NCI-H526 treated with DMSO at 0.1 percent for 48 hours (cell line): ENCODE data around the gene SULT6B1.
"Not testable (repeated sequence)": the region's sequence is repeated elsewhere in the genome, so short reads cannot be mapped to it uniquely, and the experiment has no call there.

Experiments
- DNase-seq: peaks from one replicate; lab custom pipeline; 2025; lab: John Stamatoyannopoulos, UW

The SULT6B1 gene

DNA sequence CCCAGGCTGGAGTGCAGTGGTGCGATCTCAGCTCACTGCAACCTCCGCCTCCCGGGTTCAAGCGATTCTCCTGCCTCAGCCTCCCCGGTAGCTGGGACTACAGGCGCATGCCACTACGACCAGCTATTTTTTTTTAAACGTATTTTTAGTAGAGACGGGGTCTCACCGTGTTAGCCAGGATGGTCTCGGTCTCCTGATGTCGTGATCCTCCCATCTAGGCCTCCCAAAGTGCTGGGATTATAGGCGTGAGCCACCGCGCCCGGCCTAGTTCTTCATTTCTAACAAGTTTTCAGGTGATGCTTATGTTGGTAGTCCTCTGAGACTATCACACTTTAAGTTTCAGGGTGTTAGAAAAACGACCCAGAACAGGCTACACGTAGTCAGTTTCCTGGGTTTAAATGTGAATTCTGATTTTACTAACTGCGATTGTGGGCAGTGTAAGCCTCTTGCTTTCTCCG is 7.4 kb upstream of the SULT6B1 start:
- not testable (repeated sequence) for DNase-seq

DNA sequence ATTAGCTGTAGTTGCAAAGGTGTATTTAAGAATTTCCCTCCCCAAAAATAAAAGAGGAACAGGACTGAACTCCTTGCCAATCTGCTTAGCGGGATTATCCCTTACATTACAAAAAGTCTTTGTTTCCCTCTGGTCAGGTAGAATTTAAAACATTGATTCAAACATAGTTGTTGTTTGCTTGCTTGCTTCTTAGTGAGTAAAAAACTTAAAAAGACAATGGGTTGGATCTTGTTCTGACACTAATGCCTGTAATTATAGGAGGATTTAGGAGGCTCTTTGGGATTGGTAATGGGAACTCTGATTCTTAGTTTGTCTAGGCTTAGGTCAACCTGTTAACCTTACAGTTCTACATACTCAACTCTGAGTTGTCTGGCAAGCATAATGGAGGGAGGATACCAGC is 4.1 kb upstream of the SULT6B1 start:
- DNase-seq = no peak

DNA sequence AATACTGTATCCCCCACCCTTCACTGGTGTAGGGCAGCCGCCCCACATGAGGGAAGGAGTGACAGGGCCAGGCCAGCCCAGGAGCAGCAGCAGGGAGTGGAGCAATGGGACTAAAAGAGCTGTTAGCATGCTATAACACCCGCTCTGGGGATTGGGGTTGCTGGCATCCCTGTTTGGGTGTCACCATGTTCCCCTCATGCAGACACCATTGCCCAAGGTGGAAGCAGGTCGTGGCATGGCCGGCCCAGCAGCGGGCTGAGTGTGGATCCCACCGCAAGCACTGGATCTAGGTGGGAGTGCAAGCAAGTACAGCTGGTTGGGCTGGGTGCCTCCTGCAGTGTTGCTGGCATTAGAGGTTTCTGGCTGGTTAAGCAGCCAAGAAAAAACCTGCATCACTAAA is 3.3 kb upstream of the SULT6B1 start:
- DNase-seq = no peak

DNA sequence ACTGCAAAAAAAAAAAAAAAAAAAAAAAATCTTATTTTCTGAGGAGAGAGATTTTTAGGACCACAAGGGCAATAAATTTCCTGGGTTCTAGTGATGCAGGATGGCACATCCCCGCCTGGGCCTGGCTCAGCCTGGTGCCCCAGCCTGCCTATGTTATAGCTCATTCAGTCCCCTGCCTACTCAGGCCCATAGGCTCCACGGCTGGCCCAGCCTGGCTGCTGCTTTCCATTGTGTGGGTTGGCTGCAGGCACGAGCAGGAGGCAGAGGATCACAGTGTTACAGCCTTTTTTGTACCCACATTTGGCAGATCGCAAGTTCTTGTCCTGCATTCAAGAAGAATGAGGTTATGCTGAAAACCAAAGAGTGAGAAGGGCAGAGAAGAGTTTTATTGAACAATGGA is 2.8 kb upstream of the SULT6B1 start:
- DNase-seq = no peak

DNA sequence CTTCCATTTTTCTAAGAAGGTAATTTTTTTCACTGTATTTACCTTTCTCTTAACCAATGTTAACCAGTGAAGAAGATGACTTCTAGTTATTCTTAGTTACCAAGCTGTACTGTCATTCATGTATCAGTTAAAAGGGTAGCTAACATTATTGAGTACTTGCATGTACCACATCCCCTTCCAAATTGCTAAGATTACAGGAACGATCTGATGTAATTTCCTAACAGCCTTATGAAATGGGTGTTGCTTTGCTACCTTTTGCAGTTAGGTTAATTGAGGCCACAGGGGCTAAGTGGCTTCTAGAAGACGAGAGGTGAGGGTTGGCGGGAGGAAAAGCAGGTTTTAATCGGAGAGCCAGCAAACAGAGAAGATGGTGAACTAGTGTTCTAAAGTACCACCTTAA is 1.8 kb upstream of the SULT6B1 start:
- DNase-seq = no peak

DNA sequence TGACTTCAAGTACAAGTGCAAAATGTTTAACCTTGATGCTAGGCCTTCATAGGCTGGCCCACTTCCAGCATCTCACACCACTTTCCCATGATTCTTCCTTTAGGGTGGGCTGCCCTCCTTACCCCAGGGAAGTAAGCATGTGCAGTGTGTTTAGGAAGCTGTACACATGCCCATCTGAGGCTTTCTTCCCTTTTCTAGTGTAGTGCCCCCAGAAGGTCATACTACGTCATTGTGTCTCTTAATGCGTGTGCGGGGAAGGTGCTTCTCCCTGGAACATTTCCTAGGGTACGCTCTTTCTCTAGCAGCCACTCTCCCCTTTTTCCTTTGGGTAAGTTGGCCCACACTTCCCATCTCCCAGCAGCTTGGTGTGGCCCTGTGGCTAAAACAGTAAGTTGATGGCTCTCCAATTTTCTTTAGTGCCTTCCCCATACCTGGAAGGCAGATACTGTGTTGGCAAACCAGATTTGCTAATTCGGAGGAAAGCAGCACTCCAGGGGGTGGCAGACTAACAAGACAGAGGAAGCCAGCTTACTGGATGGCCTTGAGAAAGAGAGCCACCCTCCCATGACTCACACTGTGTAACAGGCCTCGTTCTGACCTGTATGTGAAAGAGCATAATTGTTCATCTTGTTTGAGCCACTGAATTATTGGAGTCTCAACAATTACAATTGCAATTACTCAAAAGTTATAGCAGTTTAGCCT is 1.1 kb upstream of the SULT6B1 start:
- no peak for DNase-seq

DNA sequence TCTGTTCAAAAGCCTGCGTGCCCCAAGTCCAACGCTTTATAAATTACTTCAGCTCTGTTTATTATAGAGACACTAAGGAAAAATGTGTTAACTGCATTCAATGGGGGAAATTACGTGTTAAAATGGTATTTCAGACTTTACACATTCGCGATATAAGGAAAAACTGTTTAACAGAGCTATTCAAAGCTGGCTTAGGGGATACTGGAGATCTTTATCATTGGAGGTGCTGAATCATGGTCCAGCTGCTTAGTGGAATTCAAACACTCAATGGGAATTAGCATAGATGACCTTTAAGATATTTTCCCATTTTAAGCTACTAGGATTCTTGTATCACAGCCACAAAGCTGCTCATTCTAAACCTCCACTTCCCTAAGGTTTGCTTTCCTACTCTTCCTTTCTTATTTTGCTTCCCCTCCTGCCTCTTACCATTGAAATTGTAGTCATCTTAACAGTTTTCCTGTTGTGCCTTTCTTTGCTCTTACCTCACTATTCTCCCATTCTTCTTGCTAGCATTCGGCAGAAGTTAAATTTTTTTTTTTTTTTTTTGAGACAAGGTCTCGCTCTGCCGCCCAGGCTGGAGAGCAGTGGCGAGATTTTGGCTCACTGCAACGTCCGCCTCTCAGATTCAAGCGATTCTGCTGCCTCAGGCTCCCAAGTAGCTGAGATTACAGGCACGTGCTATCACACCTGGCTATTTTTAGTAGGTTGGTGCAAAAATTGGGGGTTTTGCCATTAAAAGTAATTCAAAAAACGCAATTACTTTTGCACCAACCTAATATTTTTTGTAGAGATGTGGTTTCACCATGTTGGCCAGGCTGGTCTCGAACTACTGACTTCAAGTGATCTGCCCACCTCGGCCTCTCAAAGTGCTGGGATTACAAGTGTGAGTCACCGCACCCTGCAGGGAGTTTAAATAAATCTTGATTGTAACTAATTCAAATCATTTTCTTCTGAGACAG is 6.5 kb downstream of the SULT6B1 start:
- no peak for DNase-seq

DNA sequence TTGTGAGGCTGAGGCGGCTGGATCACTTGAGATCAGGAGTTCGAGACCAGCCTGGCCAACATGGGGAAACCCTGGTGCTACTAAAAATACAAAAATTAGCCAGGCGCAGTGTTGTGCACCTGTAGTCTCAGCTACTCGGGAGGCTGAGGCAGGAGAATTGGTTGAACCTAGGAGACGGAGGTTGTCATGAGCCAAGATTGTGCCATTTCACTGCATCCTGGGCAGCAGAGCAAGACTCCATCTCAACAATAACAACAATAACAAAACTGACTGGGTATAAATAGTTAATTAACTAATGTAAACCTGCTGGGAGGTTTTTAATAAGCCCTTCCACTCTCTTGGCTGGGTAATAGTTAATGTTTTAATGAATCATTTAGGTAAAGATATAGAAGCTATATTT is 7.8 kb downstream of the SULT6B1 start:
- DNase-seq = no peak

DNA sequence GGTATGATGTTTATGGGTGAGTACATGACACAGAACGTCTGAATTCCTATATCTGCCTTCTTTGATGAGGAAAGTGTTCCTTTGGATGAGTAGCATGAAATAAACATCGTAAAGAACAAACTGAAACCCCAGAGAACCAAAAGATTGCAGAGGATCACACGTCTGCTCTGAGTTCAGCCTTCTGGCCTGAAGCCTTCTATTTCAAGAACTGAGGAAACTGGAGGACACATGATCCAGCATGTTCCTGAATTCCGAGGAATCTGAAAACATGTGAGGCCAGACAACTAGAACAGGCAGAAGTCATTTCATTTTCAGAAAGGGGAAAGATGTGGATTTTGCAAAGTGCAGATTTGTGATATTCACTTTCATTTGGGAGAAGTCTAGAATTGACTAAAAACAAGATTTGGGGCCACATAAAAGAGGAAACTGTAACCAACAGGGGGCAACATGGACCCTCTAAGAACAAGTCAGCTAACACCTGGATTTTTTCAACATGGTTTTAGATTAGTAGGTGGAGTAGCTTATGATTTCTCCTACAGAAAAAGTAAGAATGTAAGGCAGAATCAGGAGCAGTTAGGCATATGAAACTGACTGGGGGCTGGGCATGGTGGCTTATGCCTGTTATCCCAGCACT is 8.3 kb downstream of the SULT6B1 start:
- no peak for DNase-seq

DNA sequence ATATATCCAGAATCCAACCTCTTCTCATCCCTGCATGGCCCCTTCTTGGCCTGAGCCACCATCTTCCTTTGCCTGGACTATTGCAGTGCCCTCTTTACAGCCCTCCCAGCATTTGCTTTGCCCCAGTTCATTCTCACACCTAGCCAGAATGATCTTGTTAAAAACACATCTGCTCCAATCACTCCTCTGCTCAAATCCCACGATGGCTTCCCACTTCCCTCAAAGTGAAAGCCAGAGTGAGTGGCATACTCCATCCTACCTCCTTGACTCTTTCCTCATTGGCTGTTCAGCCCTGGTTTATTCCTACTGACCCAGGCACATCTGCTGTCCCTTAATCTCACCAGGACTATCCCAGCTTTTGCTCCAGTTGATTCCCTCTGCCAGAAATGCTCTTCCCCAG is 14.7 kb downstream of the SULT6B1 start:
- no peak for DNase-seq

DNA sequence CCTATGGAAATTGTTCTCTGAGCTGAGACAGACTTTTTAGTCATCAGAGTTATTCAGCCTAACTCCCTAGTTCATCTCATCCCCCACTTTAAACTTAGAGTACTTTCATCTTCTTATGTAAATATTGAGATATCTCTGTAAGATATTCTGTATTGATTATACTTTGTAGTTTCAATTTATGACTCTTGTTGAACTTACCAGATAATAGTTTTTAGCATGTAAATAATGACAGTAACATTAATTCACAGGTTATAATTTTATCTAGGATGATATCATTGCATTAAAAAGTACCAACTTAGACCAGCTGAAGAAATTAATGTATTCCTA is 16.9 kb downstream of the SULT6B1 start:
- DNase-seq = no peak

DNA sequence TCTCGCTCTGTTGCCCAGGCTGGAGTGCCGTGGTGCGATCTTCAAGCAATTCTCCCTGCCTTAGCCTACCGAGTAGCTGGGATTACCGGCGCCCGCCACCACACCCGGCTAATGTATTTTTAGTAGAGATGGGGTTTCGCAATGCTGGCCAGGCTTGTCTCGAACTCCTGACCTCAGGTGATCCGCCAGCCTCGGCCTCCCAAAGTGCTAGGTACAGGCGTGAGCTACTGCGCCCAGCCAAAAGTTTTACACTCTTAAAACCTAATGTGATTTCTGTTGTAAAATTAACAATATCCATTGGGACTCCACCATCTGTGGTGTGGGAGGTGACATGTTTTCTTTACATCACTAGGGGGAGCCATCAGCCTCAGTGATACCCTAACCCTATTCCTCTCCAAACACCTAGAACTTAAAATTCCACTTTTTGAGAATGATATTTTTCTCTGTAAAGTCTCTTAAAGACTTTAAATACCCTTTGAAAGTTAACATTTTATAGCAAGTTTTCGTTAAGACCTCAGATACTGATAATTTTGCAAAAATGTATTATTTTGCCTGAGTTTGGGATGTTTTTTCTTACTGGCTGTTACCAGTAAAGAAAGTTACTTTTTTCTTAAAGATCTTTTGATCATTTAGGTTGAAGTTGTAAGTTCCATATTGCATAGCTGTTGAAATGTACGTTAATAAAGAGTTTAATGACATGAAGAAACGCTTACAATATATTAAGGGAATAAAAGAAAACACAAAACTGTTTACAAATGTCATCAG is 20.1 kb downstream of the SULT6B1 start:
- DNase-seq = peak; percentile 21

DNA sequence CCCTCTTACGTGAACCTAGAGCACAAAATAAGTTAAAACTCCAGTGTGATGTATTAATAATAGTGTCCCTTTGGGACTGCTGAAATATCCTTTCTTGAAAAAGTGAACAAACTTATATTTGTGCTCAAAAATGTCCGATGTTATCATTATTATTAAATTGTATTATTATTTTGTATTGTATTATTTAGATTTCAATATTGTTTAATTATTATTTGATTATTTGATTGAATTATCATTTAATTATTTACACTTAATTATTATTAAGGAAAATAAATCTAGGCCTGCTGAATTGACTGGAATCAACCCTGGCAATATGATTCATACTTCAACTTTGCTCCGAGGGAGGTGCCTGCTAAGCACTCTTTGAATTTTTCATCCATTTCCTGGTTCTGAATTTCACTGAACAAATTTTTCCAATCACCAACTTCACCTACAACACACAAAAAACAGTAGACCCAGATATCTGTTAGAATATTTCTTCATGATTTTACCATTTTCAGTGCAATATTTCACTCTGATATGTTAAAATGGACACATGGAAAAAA is 20.8 kb downstream of the SULT6B1 start:
- DNase-seq = no peak

DNA sequence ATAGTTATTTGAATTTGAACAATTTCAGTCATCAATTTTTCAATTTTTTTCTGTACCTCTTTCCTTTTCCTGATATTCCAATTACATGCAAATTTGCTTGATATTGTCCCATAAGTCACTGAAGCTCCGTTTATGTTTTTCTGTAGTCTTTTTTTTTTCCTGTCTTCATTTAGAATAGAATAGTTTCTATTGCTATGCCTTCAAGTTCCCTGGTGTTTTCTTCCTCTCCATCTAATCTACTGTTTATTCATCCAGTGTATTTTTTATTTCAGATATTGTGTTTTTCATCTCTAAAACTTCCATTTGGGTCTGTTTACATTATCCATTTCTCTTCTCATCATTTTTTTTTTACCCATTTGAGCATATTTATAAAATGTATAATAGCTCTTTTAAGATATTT is 23.7 kb downstream of the SULT6B1 start:
- DNase-seq = no peak

DNA sequence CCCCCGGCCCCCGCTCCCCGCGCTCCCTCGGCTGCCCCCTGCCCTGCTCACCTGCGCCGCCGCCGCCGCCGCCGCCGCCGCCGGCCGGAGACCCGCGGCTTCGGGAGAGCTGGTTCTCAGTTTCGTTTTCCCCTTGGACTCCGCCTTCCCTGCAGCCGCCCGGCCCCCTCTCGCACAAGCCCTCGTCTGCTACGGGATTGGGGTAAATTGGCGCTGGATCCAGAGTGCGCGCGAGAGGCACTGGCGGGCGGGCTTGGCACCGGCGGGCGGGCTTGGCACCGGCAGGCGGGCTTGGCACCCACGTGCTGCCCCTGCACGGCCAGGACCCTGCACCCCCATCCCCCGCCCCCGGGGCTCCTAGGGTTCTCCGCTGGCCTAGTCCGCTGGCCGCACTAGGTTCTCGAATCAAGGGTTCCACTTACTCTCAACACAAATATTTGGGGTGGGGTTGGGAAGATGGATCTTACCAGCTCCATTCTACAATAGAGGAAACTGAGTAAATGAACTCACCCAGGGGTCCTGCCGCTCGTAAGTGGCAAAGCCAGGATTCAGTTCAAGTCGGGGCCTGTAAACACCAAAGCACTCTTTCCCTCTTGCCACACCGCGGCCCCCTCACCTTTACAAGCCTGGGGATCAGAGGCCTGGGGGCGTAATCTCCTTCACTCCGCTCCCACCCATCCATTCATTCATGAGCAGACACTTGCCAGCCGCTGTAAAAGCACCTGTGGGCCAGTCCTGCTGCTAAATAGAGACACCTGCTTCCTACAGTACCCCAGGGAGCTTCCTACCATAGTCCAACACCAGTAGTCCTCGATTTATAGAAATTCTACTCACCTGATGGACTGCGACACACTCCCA is 31.4 kb downstream of the SULT6B1 start, which contains the start of gene EIF2AK2:
Gene EIF2AK2 (minus strand): TSS at position 124 of the 858 bp plus-strand sequence. CDS start 9,174 bp downstream, outside the sequence.
- DNase-seq = peak; percentile 79

DNA sequence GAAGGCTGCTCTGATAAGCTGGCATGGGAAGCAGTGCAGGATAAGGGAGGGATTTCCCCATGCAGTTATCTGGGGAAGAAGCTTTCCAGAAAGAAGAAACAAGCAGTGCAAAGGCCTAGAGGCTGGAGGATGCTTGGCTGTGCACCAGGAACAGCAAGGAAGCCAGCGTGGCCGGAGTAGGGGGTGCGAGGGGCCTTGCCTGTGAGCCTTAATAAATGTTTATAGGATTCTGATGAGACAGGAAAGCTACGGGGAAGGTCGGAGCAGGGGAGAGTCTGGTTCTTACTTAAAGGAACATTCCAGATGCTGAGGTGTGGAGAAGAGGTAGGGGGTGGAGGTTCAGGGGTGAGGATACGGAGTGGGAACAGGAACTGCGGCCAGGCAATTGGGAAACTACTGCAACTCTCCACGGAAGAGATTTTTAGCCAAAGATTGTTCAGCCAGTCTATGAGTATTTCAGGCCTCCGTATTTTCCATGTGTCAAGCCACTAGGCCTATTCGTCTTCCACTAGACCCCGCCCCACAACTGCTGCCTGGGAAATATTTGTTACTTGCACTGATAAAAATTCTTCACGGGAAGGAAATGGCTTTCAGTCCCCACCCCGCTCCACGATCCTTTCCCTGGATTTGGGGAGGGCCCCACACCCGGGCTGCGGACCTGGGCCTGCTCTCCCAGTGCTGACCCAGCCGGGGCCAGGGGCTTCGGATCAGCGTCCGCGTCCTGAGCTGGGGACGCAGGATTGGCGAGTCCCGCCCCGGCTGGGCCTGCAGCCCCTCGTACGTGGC is 32.2 kb downstream of the SULT6B1 start:
- DNase-seq = peak; percentile 53

DNA sequence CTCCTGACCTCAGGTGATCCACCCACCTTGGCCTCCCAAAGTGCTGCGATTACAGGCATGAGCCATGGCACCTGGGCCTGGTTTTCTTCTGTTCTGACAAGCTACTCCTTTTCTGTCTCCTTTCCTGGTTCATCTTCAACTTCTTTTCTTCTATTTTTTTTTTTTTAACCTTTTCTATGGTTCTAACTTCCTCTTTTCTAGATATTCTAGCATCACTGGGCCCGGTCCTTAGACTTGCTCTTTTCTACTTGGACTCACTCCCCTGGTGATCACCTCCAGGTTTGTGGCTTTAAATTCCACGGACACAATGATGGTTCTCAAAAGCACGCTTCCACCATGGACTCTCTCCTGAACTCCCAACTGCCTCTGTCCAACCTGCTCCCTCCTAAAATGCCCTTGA is 33.7 kb downstream of the SULT6B1 start:
- no peak for DNase-seq

DNA sequence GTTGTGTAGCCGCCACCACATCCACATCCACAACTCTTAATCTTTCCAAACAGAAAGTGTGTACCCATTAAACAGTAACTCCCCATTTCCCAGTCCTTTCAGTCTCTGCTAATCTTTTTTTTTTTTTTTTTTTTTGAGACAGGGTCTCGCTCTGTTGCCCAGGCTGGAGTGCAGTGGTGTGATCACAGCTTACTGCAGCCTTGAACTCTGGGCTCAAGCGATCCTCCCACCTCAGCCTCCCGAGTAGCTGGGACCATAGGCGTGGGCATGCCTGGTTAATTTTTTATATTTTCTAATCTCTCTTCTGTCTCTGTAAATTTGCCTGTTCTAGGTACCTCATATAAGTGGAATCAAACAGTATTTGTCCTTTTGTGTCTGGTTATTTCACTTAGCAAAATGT is 35.2 kb downstream of the SULT6B1 start:
- DNase-seq = no peak

DNA sequence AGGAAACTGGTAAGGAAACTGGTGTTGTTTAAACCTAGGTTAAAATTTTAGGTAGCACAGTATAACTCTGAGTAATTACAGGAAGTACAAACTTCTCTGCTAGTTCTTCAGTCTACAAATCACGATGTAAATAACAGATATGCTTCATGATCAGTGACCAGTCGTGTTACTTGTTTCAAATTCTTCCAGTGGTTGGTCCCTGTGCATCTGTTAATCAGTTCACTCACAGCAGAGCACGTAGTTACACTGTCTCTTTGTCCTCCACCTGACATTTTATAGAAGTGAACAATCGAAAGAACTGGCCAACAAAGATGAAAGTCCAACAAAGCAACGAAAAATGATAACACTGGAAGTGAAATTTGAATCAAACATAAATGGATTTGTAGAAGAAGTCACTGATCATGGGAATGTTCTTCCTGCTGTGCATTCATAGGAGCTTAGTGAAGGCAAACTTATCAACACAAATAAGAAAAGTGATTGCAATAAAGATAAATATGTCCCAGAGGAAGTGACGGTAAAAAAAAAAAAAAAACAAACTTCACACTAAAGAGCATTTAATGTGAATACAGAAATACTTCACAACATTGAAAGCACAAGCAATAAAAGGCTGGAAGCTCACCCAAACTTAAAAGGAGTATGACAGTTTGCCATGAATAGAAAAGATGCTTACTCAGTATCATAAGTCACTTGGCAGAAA is 38.7 kb downstream of the SULT6B1 start:
- DNase-seq = no peak
